HEK293T (cell line): ENCODE measurements around the gene MUC5B.

Experiments
- ARNT ChIP-seq: fragments of 450-650 bp; IDR thresholded peaks from 2 replicates; pipeline ENCODE4 v1.6.1; 2017; ENCODE audit warnings: mild to moderate bottlenecking
- CTBP1 ChIP-seq: fragments of 450-650 bp; IDR thresholded peaks from 2 replicates; pipeline ENCODE4 v1.6.1; 2016; ENCODE audit warnings: borderline replicate concordance
- ELF4 ChIP-seq: fragments of 450-650 bp; IDR thresholded peaks from 2 replicates; pipeline ENCODE4 v1.6.1; 2017; ENCODE audit warnings: antibody characterized with exemption
- FOXA1 ChIP-seq: fragments of 450-650 bp; IDR thresholded peaks from 2 replicates; pipeline ENCODE4 v1.6.1; 2016; ENCODE audit warnings: mild to moderate bottlenecking
- FOXK2 ChIP-seq: fragments of 450-650 bp; IDR thresholded peaks from 2 replicates; pipeline ENCODE4 v1.6.1; 2016; ENCODE audit warnings: mild to moderate bottlenecking
- FOXM1 ChIP-seq: fragments of 450-650 bp; IDR thresholded peaks from 2 replicates; pipeline ENCODE4 v1.6.1; 2017; ENCODE audit warnings: mild to moderate bottlenecking, borderline replicate concordance
- LEF1 ChIP-seq: fragments of 450-650 bp; IDR thresholded peaks from 2 replicates; pipeline ENCODE4 v1.6.1; 2017; ENCODE audit warnings: mild to moderate bottlenecking, borderline replicate concordance
- NFRKB ChIP-seq: fragments of 450-650 bp; IDR thresholded peaks from 2 replicates; pipeline ENCODE4 v1.6.1; 2016; ENCODE audit warnings: mild to moderate bottlenecking, moderate library complexity
- PKNOX1 ChIP-seq: fragments of 450-650 bp; IDR thresholded peaks from 2 replicates; pipeline ENCODE4 v1.6.1; 2016
- SP1 ChIP-seq: fragments of 450-650 bp; IDR thresholded peaks from 2 replicates; pipeline ENCODE4 v1.6.1; 2017
- TARDBP ChIP-seq: fragments of 450-650 bp; IDR thresholded peaks from 2 replicates; pipeline ENCODE4 v1.6.1; 2016
- ZNF384 ChIP-seq: fragments of 450-650 bp; IDR thresholded peaks from 2 replicates; pipeline ENCODE4 v1.6.1; 2016

GRCh38 chr11:1308743-1309497, 86.1 kb downstream of the MUC5B start:
- TF ChIP-seq CTBP1 (no peak), LEF1 (0 out of 2 replicates have a peak, but pooled peaks have one; percentile 15), FOXA1 (no peak), ZNF384 (no peak), FOXM1 (no peak), ELF4 (no peak), ARNT (no peak), PKNOX1 (no peak), SP1 (no peak), NFRKB (no peak), TARDBP (no peak), FOXK2 (no peak)
